ENCODE measurements around the gene COQ7.

GRCh38 chr16:19029980-19030379 is 37.4 kb upstream of the COQ7 start:
- TF ChIP-seq CTCF (IDR thresholded peaks at IDR 0.05), result no peak
- no peak for TF ChIP-seq EP300 (IDR thresholded peaks at IDR 0.05; ENCODE audit: low read depth)
- no peak for TF ChIP-seq POLR2AphosphoS5 (IDR thresholded peaks at IDR 0.05)

All from transverse colon (tissue), 4 donors.